ENCODE results near the gene ARHGAP15. TPM values are rescaled to one million over a fixed set of nuclear protein-coding genes. Genes with fewer than 3 reads are reported as not detected.
A peak's percentile ranks its signal among the peaks of the same experiment; 100 is the strongest.

ARHGAP15 gene
- total RNA-seq, 1 donor from 2014 or later: not detected

DNA sequence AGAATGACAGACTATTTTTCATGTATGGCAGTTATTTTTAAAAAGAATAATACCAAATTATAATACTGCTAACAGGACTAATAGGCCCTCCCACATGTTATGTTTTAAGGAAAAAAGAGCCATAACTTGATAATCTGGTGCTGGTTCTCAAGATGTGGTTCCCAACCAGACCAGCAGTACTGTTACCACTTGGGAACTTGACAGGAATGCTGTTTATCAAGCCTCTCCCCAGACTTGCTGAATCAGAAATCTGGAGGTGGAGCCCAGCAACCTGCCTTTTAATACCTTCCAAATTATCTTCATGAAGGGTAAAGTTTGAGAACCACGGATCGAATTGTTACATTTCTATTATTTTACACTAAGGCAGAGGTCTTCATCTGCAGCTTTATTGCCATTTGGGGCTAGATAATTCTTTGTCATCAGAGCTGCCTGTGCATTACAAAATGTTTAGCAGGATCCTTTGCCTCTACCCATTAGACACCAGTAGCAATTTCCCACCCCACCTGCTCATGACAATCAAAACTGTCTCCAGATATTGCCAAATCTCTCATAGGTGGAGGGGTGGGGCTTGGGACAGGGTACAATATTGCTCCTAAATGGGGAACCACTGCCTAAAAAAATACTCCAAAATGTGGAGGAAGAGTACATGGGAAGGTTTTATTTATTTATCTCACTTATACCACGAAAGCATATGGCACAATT is 629.6 kb downstream of the ARHGAP15 start:
- Mint-ChIP-seq H3K36me3 (ENCODE audit: low read depth, unreplicated experiment) (no peaks in the 10 kb centered on the region), H3K9me3 (ENCODE audit: unreplicated experiment) (no peaks in the 10 kb centered on the region), H3K4me1 (ENCODE audit: low read depth, unreplicated experiment) (peaks cover 13% of the 10 kb centered on the region), H3K27me3 (ENCODE audit: low read depth, unreplicated experiment) (no peaks in the 10 kb centered on the region), H3K4me3 (ENCODE audit: unreplicated experiment) (no peak overlapping the region), H3K27ac (ENCODE audit: unreplicated experiment) (no peak overlapping the region)
- Histone ChIP-seq H3K36me3 (ENCODE audit: insufficient read depth, low read length) (no peaks in the 10 kb centered on the region), H3K4me2 (ENCODE audit: low read length) (no peak overlapping the region), H3K9me3 (ENCODE audit: insufficient read depth, low read depth, low read length) (no peaks in the 10 kb centered on the region), H3K27ac (ENCODE audit: low read depth, low read length) (no peak overlapping the region), H2AFZ (ENCODE audit: low read depth, low read length) (no peak overlapping the region), H3K9ac (ENCODE audit: low read length) (no peak overlapping the region), H3K4me1 (ENCODE audit: insufficient read depth, low read length) (no peaks in the 10 kb centered on the region), H3K79me2 (ENCODE audit: insufficient read depth, low read length) (no peaks in the 10 kb centered on the region), H4K20me1 (ENCODE audit: insufficient read depth, low read length) (no peaks in the 10 kb centered on the region), H3K27me3 (ENCODE audit: insufficient read depth, low read length) (no peaks in the 10 kb centered on the region), H3K4me3 (ENCODE audit: insufficient read depth, low read depth, low read length) (no peak overlapping the region)
- TF ChIP-seq, protein P1, sequence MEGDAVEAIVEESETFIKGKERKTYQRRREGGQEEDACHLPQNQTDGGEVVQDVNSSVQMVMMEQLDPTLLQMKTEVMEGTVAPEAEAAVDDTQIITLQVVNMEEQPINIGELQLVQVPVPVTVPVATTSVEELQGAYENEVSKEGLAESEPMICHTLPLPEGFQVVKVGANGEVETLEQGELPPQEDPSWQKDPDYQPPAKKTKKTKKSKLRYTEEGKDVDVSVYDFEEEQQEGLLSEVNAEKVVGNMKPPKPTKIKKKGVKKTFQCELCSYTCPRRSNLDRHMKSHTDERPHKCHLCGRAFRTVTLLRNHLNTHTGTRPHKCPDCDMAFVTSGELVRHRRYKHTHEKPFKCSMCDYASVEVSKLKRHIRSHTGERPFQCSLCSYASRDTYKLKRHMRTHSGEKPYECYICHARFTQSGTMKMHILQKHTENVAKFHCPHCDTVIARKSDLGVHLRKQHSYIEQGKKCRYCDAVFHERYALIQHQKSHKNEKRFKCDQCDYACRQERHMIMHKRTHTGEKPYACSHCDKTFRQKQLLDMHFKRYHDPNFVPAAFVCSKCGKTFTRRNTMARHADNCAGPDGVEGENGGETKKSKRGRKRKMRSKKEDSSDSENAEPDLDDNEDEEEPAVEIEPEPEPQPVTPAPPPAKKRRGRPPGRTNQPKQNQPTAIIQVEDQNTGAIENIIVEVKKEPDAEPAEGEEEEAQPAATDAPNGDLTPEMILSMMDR (IDR thresholded peaks at IDR 0.05; ENCODE audit: insufficient read depth, low read depth, low read length): no peak
- no peak for TF ChIP-seq EZH2 (IDR thresholded peaks at IDR 0.05; ENCODE audit: insufficient read depth, low read length)
- DNase-seq (ENCODE audit: low read depth): peak; percentile 16
- FAIRE-seq: peak; percentile 17

DNA sequence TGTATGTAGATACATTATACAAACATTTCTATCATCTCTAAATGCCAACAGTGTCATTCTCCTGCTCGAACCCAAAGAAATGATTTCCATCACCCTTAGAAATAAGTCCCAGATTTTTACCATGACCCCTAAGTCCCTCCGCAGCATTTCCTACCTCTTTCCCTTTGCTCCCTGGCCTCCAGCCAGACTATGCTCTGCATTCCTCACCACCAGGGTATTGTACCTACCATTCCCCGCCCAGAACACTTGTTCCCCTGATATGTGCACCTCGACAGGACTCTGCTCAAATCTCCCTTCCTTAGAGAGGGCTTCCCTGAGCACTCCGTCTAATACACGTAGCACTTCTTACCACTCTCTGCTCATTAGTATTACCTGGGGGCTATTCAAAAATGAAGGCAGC is 630.2 kb downstream of the ARHGAP15 start:
- DNase-seq (ENCODE audit: low read depth): no peak
- no peak for FAIRE-seq
- Histone ChIP-seq H3K4me1 (ENCODE audit: insufficient read depth, low read length) (no peaks in the 10 kb centered on the region), H3K79me2 (ENCODE audit: insufficient read depth, low read length) (no peaks in the 10 kb centered on the region), H3K4me3 (ENCODE audit: insufficient read depth, low read depth, low read length) (no peak overlapping the region), H3K27me3 (ENCODE audit: insufficient read depth, low read length) (no peaks in the 10 kb centered on the region), H3K36me3 (ENCODE audit: insufficient read depth, low read length) (no peaks in the 10 kb centered on the region), H3K9me3 (ENCODE audit: insufficient read depth, low read depth, low read length) (no peaks in the 10 kb centered on the region), H3K9ac (ENCODE audit: low read length) (no peak overlapping the region), H3K27ac (ENCODE audit: low read depth, low read length) (no peak overlapping the region), H3K4me2 (ENCODE audit: low read length) (no peak overlapping the region), H4K20me1 (ENCODE audit: insufficient read depth, low read length) (no peaks in the 10 kb centered on the region), H2AFZ (ENCODE audit: low read depth, low read length) (no peak overlapping the region)
- TF ChIP-seq, protein P1 (IDR thresholded peaks at IDR 0.05; ENCODE audit: insufficient read depth, low read depth, low read length): no peak
- TF ChIP-seq EZH2 (IDR thresholded peaks at IDR 0.05; ENCODE audit: insufficient read depth, low read length): no peak
- Mint-ChIP-seq H3K27me3 (ENCODE audit: low read depth, unreplicated experiment) (no peaks in the 10 kb centered on the region), H3K4me1 (ENCODE audit: low read depth, unreplicated experiment) (peaks cover 12% of the 10 kb centered on the region), H3K4me3 (ENCODE audit: unreplicated experiment) (no peak overlapping the region), H3K36me3 (ENCODE audit: low read depth, unreplicated experiment) (no peaks in the 10 kb centered on the region), H3K27ac (ENCODE audit: unreplicated experiment) (no peak overlapping the region), H3K9me3 (ENCODE audit: unreplicated experiment) (no peaks in the 10 kb centered on the region)
